IMR-90 (cell line): ENCODE measurements around the gene PRDM9. TPM values are rescaled to one million over a fixed set of nuclear protein-coding genes. Genes with fewer than 3 reads are reported as not detected.

Source experiments
- ATAC-seq: fragments of 200-7000 bp; cut with Tn5 transposase; 2 replicates; pipeline ENCODE4 v1.9.1; 2020; ENCODE audit warnings: low read depth, mild to moderate bottlenecking, moderate library complexity
- BruUV-seq: library from RNA; stranded (reverse); fragments of 400-500 nt; replicated peaks from 2 replicates; lab custom pipeline; 2021; lab: Mats Ljungman, UMichigan
- CTCF ChIA-PET: fragments of 300-600 bp; formaldehyde crosslinking; extraction: SDS; loops from one replicate; lab custom pipeline; 2021; ENCODE audit warnings: antibody characterized with exemption; lab: Yijun Ruan, JAX
- POLR2A ChIA-PET: fragments of 300-600 bp; sonication (Branson Sonifier 250); formaldehyde crosslinking; loops from one replicate; lab custom pipeline; 2022; ENCODE audit warnings: antibody characterized with exemption; ENCODE audit not compliant: unreplicated experiment; lab: Charles Lee
- DNase-seq: peaks from one replicate; pipeline ENCODE4 v3.0.0; 2013
- H2AFZ ChIP-seq: replicated peaks from 2 replicates; pipeline ENCODE3; 2013; ENCODE audit warnings: low read length, mild to moderate bottlenecking; ENCODE audit not compliant: poor library complexity
- H2AK5ac ChIP-seq: 2 replicates; pipeline ENCODE4 v1.6.1; 2013; ENCODE audit warnings: low read depth, low read length, inconsistent platforms
- H2AK9ac ChIP-seq: replicated peaks from 2 replicates; pipeline ENCODE3; 2013; ENCODE audit warnings: mild to moderate bottlenecking, low read depth, low read length, moderate library complexity; ENCODE audit not compliant: poor library complexity
- H2BK120ac ChIP-seq: 2 replicates; pipeline ENCODE4 v1.6.1; 2013; ENCODE audit warnings: low read depth, low read length, inconsistent platforms
- H2BK15ac ChIP-seq: 3 replicates; pipeline ENCODE4 v1.6.1; 2013; ENCODE audit warnings: low read depth, low read length, inconsistent platforms
- H2BK20ac ChIP-seq: 2 replicates; pipeline ENCODE4 v1.6.1; 2013; ENCODE audit warnings: low read depth, mild to moderate bottlenecking, inconsistent platforms, low read length, moderate library complexity
- H2BK5ac ChIP-seq: 2 replicates; pipeline ENCODE4 v1.6.1; 2013; ENCODE audit warnings: mild to moderate bottlenecking, low read depth, low read length, inconsistent platforms; ENCODE audit not compliant: poor library complexity, severe bottlenecking
- H3K14ac ChIP-seq: replicated peaks from 2 replicates; pipeline ENCODE4 v1.6.1; 2013; ENCODE audit warnings: low read depth, low read length, inconsistent platforms
- H3K18ac ChIP-seq: 2 replicates; pipeline ENCODE4 v1.6.1; 2013; ENCODE audit warnings: low read depth, low read length, control low read depth
- H3K23ac ChIP-seq: 2 replicates; pipeline ENCODE4 v1.6.1; 2013; ENCODE audit warnings: low read depth, low read length, inconsistent platforms
- H3K27ac ChIP-seq: 2 replicates; pipeline ENCODE4 v1.5.1; 2013; ENCODE audit warnings: mild to moderate bottlenecking, control low read depth, low read length; ENCODE audit not compliant: insufficient read depth
- H3K27me3 ChIP-seq: 2 replicates; pipeline ENCODE4 v1.6.1; 2013; ENCODE audit warnings: low read length; ENCODE audit not compliant: control insufficient read depth, insufficient read depth
- H3K36me3 ChIP-seq: 2 replicates; pipeline ENCODE4 v1.6.1; 2013; ENCODE audit warnings: low read length, mixed read lengths; ENCODE audit not compliant: control insufficient read depth, insufficient read depth
- H3K4ac ChIP-seq: 2 replicates; pipeline ENCODE4 v1.6.1; 2013; ENCODE audit warnings: low read depth, low read length, inconsistent platforms
- H3K4me1 ChIP-seq: 2 replicates; pipeline ENCODE4 v1.6.1; 2013; ENCODE audit warnings: low read length, mixed read lengths; ENCODE audit not compliant: control insufficient read depth, insufficient read depth
- H3K4me2 ChIP-seq: 2 replicates; pipeline ENCODE4 v1.6.1; 2013; ENCODE audit warnings: low read depth, mild to moderate bottlenecking, control low read depth, low read length, moderate library complexity
- H3K4me3 ChIP-seq: 2 replicates; pipeline ENCODE4 v1.5.1; 2013; ENCODE audit warnings: low read depth, mild to moderate bottlenecking, control low read depth, low read length, moderate library complexity; ENCODE audit not compliant: insufficient read depth
- H3K56ac ChIP-seq: 2 replicates; pipeline ENCODE4 v1.6.1; 2013; ENCODE audit warnings: low read length, inconsistent platforms; ENCODE audit not compliant: insufficient read depth; ENCODE audit errors: extremely low read depth
- H3K79me1 ChIP-seq, 2 experiments: 2 replicates each; pipeline ENCODE4 v1.6.1; 2013; ENCODE audit warnings: low read length in 2 of 2, inconsistent platforms in 1 of 2, low read depth in 1 of 2
- H3K9ac ChIP-seq: 2 replicates; pipeline ENCODE4 v1.6.1; 2013; ENCODE audit warnings: low read depth, low read length, control low read depth
- H3K9me1 ChIP-seq: 2 replicates; pipeline ENCODE4 v1.6.1; 2013; ENCODE audit warnings: low read length, inconsistent platforms; ENCODE audit not compliant: insufficient read depth
- H3K9me3 ChIP-seq: 2 replicates; pipeline ENCODE4 v1.6.1; 2013; ENCODE audit warnings: low read length; ENCODE audit not compliant: control insufficient read depth, insufficient read depth
- H4K20me1 ChIP-seq: 2 replicates; pipeline ENCODE4 v1.6.1; 2013; ENCODE audit warnings: low read length, inconsistent platforms; ENCODE audit not compliant: insufficient read depth
- H4K5ac ChIP-seq: 2 replicates; pipeline ENCODE4 v1.6.1; 2013; ENCODE audit warnings: mild to moderate bottlenecking, low read depth, low read length, control low read depth
- H4K8ac ChIP-seq, 2 experiments: 2 replicates each; pipeline ENCODE4 v1.6.1; 2013; ENCODE audit warnings: low read depth in 2 of 2, low read length in 2 of 2, control low read depth in 1 of 2, inconsistent platforms in 1 of 2
- H4K91ac ChIP-seq: 2 replicates; pipeline ENCODE4 v1.6.1; 2013; ENCODE audit warnings: low read depth, low read length, inconsistent platforms; ENCODE audit not compliant: insufficient read depth
- BHLHE40 ChIP-seq: fragments of 150-350 bp; IDR thresholded peaks from 2 replicates; pipeline ENCODE4 v1.6.1; 2016; ENCODE audit warnings: mild to moderate bottlenecking, low read depth, low read length
- CEBPB ChIP-seq: IDR thresholded peaks from 2 replicates; pipeline ENCODE4 v1.6.1; 2012; ENCODE audit warnings: low read depth, low read length, improper control_type of control experiment
- CHD1 ChIP-seq: IDR thresholded peaks from 2 replicates; pipeline ENCODE4 v1.6.1; 2012; ENCODE audit warnings: low read depth, low read length, improper control_type of control experiment
- FOS ChIP-seq: fragments of 150-350 bp; IDR thresholded peaks from 2 replicates; pipeline ENCODE4 v1.6.1; 2016; ENCODE audit warnings: low read depth, low read length
- MAFK ChIP-seq: IDR thresholded peaks from 2 replicates; pipeline ENCODE4 v1.6.1; 2012; ENCODE audit warnings: low read depth, low read length, improper control_type of control experiment
- MAZ ChIP-seq: IDR thresholded peaks from 2 replicates; pipeline ENCODE4 v1.6.1; 2012; ENCODE audit warnings: low read depth, mild to moderate bottlenecking, low read length, improper control_type of control experiment, moderate library complexity, borderline replicate concordance
- MXI1 ChIP-seq: IDR thresholded peaks from 2 replicates; pipeline ENCODE4 v1.6.1; 2012; ENCODE audit warnings: low read depth, mild to moderate bottlenecking, low read length, moderate library complexity, borderline replicate concordance
- NFE2L2 ChIP-seq: fragments of 150-350 bp; IDR thresholded peaks from 2 replicates; pipeline ENCODE4 v1.6.1; 2016; ENCODE audit warnings: low read depth, mild to moderate bottlenecking, low read length
- POLR2A ChIP-seq: IDR thresholded peaks from 2 replicates; pipeline ENCODE4 v1.6.1; 2012; ENCODE audit warnings: mild to moderate bottlenecking, low read depth, low read length
- RAD21 ChIP-seq: IDR thresholded peaks from 2 replicates; pipeline ENCODE4 v1.6.1; 2012; ENCODE audit warnings: low read length, improper control_type of control experiment
- RCOR1 ChIP-seq: IDR thresholded peaks from 2 replicates; pipeline ENCODE4 v1.6.1; 2012; ENCODE audit warnings: mild to moderate bottlenecking, low read length, improper control_type of control experiment; ENCODE audit not compliant: insufficient replicate concordance
- RFX5 ChIP-seq: IDR thresholded peaks from 2 replicates; pipeline ENCODE4 v1.8.0; 2012; ENCODE audit warnings: low read depth, mild to moderate bottlenecking, low read length, moderate library complexity
- SMC3 ChIP-seq: fragments of 150-350 bp; IDR thresholded peaks from 2 replicates; pipeline ENCODE4 v1.6.1; 2016; ENCODE audit warnings: low read depth, mild to moderate bottlenecking, antibody characterized with exemption, low read length, moderate library complexity
- WGBS, 2 experiments: methylation state at CpG; one replicate each; pipeline versions ENCODE4 v1.1.5 to v1.1.7; 2013; ENCODE audit warnings: missing lambda C conversion rate in 2 of 2; ENCODE audit not compliant: insufficient read length in 1 of 2; ENCODE audit errors: extremely low coverage in 2 of 2; 5-methylcytosine and 5-hydroxymethylcytosine counted together
- dilution Hi-C: fragments of 300-500 bp; cut with HindIII; formaldehyde crosslinking; loops from one replicate; pipeline ENCODE4 v1.14.3; 2018; ENCODE audit warnings: low sequenced_read_pairs; ENCODE audit not compliant: unreplicated experiment
- in situ Hi-C: fragments of 300-500 bp; cut with MboI; formaldehyde crosslinking; loops from 3 replicates; pipeline ENCODE4 v1.14.3; 2019; ENCODE audit warnings: low sequenced_read_pairs, inconsistent platforms, mixed read lengths
- intact Hi-C: fragments of 100-400 bp; cut with micrococcal nuclease; formaldehyde crosslinking; loops from 2 replicates; pipeline ENCODE4 v1.10.0; 2022
- polyA plus RNA-seq, 3 experiments: library from polyadenylated mRNA; depleted of rRNA; stranded (reverse); fragments of >200 nt; gene quantifications; 2 replicates each; pipeline ENCODE4 v1.2.3, GENCODE V29; 2012; ENCODE audit warnings: low replicate concordance in 1 of 3
- total RNA-seq: library from RNA; depleted of rRNA; stranded (reverse); fragments of >200 nt; gene quantifications from 2 replicates; pipeline ENCODE4 v1.2.3, GENCODE V29; 2012
- TF ChIP-seq, protein P1 (sequence below): conservative IDR thresholded peaks from 2 replicates; pipeline ENCODE4 v1.5.1; 2012; ENCODE audit warnings: mild to moderate bottlenecking, low read depth, low read length, improper control_type of control experiment
- TF ChIP-seq, protein P2 (sequence below): fragments of 150-350 bp; IDR thresholded peaks from 2 replicates; pipeline ENCODE4 v1.6.1; 2017; ENCODE audit warnings: mild to moderate bottlenecking, antibody characterized with exemption, low read length, low read depth
- TF ChIP-seq, protein P3 (sequence below): fragments of 150-350 bp; IDR thresholded peaks from 2 replicates; pipeline ENCODE4 v1.6.1; 2016; ENCODE audit warnings: low read depth, mild to moderate bottlenecking, low read length, moderate library complexity, borderline replicate concordance

PRDM9 gene
- total and polyA plus RNA-seq, 2 of the 4 experiments (the other 2 are of a cell fraction) = not detected

DNA sequence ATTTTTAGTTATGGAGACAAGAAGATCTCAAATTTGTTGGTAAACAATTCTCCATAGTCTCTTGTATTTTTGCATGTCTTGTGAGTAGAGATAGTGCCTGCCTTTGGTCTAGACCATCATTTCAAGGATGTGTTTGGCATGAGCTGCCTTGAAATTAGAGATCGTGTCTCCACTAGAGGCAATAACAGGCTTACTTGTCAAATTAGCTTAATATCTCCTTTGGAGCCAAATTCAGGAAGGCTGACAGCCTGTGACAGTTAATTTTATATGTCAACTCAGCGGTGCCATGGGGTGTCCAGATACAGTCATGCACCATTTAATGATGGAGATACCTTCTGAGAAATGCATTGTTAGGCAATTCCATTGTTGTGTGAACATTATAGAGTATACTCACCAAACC lies 24.8 kb upstream of the PRDM9 start:
- peaks cover 4% of the 10 kb centered on the region; the same call in 1 of the 2 replicates for H3K9me3 ChIP-seq
- no peak overlapping the region for H3K4me3 ChIP-seq
- H3K4me1 ChIP-seq = no peaks in the 10 kb centered on the region
- H2BK120ac ChIP-seq = no peak overlapping the region
- dilution Hi-C loops = no loop called here
- WGBS, 2 experiments = no CpG with 5 or more reads among the region's 2 CpGs
- no TSS peak for BruUV-seq
- H4K91ac ChIP-seq = no peak overlapping the region
- H2BK20ac ChIP-seq = no peak overlapping the region
- no peak overlapping the region for H4K8ac ChIP-seq
- H2AFZ ChIP-seq = no peak overlapping the region
- no peak overlapping the region for H3K4me2 ChIP-seq
- no peaks in the 10 kb centered on the region for H3K9me1 ChIP-seq
- DNase-seq (no peak), ATAC-seq (no peak)
- H2BK5ac ChIP-seq = no peak overlapping the region
- H3K4ac ChIP-seq = no peak overlapping the region
- no peak for TF ChIP-seq SMC3
- TF ChIP-seq POLR2A = no peak
- TF ChIP-seq MAFK = no peak
- TF ChIP-seq, protein P1, sequence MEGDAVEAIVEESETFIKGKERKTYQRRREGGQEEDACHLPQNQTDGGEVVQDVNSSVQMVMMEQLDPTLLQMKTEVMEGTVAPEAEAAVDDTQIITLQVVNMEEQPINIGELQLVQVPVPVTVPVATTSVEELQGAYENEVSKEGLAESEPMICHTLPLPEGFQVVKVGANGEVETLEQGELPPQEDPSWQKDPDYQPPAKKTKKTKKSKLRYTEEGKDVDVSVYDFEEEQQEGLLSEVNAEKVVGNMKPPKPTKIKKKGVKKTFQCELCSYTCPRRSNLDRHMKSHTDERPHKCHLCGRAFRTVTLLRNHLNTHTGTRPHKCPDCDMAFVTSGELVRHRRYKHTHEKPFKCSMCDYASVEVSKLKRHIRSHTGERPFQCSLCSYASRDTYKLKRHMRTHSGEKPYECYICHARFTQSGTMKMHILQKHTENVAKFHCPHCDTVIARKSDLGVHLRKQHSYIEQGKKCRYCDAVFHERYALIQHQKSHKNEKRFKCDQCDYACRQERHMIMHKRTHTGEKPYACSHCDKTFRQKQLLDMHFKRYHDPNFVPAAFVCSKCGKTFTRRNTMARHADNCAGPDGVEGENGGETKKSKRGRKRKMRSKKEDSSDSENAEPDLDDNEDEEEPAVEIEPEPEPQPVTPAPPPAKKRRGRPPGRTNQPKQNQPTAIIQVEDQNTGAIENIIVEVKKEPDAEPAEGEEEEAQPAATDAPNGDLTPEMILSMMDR = no peak
- TF ChIP-seq CHD1 = no peak
- no peak for TF ChIP-seq NFE2L2
- no peak for TF ChIP-seq BHLHE40
- no peak for TF ChIP-seq RAD21
- TF ChIP-seq MXI1 = no peak
- no peak for TF ChIP-seq MAZ
- no peak for TF ChIP-seq CEBPB
- TF ChIP-seq, protein P2, sequence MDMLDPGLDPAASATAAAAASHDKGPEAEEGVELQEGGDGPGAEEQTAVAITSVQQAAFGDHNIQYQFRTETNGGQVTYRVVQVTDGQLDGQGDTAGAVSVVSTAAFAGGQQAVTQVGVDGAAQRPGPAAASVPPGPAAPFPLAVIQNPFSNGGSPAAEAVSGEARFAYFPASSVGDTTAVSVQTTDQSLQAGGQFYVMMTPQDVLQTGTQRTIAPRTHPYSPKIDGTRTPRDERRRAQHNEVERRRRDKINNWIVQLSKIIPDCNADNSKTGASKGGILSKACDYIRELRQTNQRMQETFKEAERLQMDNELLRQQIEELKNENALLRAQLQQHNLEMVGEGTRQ = no peak
- TF ChIP-seq RFX5 = no peak
- TF ChIP-seq RCOR1 = no peak
- TF ChIP-seq, protein P3, sequence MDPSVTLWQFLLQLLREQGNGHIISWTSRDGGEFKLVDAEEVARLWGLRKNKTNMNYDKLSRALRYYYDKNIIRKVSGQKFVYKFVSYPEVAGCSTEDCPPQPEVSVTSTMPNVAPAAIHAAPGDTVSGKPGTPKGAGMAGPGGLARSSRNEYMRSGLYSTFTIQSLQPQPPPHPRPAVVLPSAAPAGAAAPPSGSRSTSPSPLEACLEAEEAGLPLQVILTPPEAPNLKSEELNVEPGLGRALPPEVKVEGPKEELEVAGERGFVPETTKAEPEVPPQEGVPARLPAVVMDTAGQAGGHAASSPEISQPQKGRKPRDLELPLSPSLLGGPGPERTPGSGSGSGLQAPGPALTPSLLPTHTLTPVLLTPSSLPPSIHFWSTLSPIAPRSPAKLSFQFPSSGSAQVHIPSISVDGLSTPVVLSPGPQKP = no peak
- TF ChIP-seq FOS = no peak
- H3K9ac ChIP-seq = no peak overlapping the region
- H2BK15ac ChIP-seq = no peak overlapping the region
- POLR2A ChIA-PET = no interaction called here
- H2AK9ac ChIP-seq = no peak overlapping the region
- H3K18ac ChIP-seq = no peak overlapping the region
- H3K27me3 ChIP-seq = no peaks in the 10 kb centered on the region
- in situ Hi-C loops = no loop called here
- H3K79me1 ChIP-seq = no peaks in the 10 kb centered on the region
- intact Hi-C loops = no loop called here
- H4K5ac ChIP-seq = no peak overlapping the region
- H3K36me3 ChIP-seq = no peaks in the 10 kb centered on the region
- H4K20me1 ChIP-seq = no peaks in the 10 kb centered on the region
- no peak overlapping the region for H3K14ac ChIP-seq
- no peak overlapping the region for H3K56ac ChIP-seq
- no peak overlapping the region for H3K27ac ChIP-seq
- no peak overlapping the region for H3K23ac ChIP-seq
- CTCF ChIA-PET = no interaction called here
- no peak overlapping the region for H2AK5ac ChIP-seq
